Esophagus squamous epithelium (tissue), 4 donors: Measurements from ENCODE around the gene HSF5.

Experiments
- POLR2A ChIP-seq, 4 donors: fragments of 450-650 bp; IDR thresholded peaks; one replicate each; pipeline ENCODE4 v1.6.1; 2017; ENCODE audit warnings: antibody characterized with exemption in 4 of 4, mild to moderate bottlenecking in 4 of 4, moderate library complexity in 3 of 4
- TF ChIP-seq, protein P1 (sequence below), 6 experiments: fragments of 450-650 bp in 4 of 6; fragments of 200-600 bp in 2 of 6; sonication (generic) in 2 of 6; IDR thresholded peaks; one replicate each; pipeline ENCODE4 v1.5.1; 2016 to 2019; ENCODE audit warnings: antibody characterized with exemption in 6 of 6, mild to moderate bottlenecking in 4 of 6, moderate library complexity in 4 of 6

DNA sequence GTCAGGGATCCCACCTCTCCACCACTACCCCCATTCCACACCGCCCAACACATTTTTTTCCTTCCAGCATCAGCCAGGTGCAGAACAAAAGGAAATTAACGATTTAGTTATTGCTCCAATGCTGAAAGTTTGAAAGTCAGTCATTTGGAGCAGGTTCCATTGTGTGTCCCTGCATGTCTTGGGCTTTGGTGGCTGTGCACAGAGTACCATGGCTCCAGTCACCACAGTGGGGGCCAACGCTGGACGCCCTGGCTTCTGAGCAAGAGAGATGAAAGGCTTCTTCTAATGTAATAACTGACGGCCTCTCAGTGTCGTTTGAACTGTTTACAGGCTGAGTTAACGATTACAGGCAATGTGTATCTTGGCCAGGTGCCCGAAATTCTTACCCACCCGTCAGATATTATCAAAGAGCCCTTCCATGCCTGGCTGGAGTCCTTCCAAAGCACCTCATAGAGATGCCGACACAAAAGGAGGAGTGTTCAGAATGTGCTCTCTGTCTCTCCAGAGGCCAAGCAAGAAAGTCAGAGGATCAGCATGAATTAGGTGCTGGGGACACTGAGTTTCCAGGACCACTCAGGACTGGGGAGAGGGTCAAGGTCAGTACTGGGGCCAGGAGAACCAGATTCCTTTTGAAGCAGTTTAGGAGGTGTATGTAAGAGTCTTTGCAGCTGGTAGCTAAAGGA, 96.8 kb downstream of the HSF5 start:
- TF ChIP-seq, protein P1, sequence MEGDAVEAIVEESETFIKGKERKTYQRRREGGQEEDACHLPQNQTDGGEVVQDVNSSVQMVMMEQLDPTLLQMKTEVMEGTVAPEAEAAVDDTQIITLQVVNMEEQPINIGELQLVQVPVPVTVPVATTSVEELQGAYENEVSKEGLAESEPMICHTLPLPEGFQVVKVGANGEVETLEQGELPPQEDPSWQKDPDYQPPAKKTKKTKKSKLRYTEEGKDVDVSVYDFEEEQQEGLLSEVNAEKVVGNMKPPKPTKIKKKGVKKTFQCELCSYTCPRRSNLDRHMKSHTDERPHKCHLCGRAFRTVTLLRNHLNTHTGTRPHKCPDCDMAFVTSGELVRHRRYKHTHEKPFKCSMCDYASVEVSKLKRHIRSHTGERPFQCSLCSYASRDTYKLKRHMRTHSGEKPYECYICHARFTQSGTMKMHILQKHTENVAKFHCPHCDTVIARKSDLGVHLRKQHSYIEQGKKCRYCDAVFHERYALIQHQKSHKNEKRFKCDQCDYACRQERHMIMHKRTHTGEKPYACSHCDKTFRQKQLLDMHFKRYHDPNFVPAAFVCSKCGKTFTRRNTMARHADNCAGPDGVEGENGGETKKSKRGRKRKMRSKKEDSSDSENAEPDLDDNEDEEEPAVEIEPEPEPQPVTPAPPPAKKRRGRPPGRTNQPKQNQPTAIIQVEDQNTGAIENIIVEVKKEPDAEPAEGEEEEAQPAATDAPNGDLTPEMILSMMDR (IDR thresholded peaks at IDR 0.05) = no peak
- TF ChIP-seq POLR2A (IDR thresholded peaks at IDR 0.05) = no peak
